HAP-1 (cell line): Measurements from ENCODE around the gene SLC48A1.

Experiments used
- DNase-seq, 2 experiments: peaks; one replicate each; pipeline ENCODE4 v3.0.0-alpha.2; 2016 to 2020; ENCODE audit warnings: low spot score in 2 of 2
- H3K27me3 ChIP-seq: fragments of 250-450 bp; sonication (Bioruptor Pico); 2 replicates; pipeline ENCODE4 v1.5.1; 2020; ENCODE audit warnings: low read depth, mild to moderate bottlenecking, moderate library complexity
- H3K36me3 ChIP-seq: fragments of 250-450 bp; sonication (Bioruptor Pico); replicated peaks from 2 replicates; pipeline ENCODE4 v1.5.1; 2020; ENCODE audit warnings: mild to moderate bottlenecking
- H3K4me1 ChIP-seq: fragments of 250-450 bp; sonication (Bioruptor Pico); 2 replicates; pipeline ENCODE4 v1.5.1; 2020; ENCODE audit warnings: mild to moderate bottlenecking
- H3K4me3 ChIP-seq: fragments of 250-450 bp; sonication (Bioruptor Pico); 2 replicates; pipeline ENCODE4 v1.5.1; 2020; ENCODE audit warnings: mild to moderate bottlenecking, moderate library complexity
- H3K9me3 ChIP-seq: fragments of 250-450 bp; sonication (Bioruptor Pico); 2 replicates; pipeline ENCODE4 v1.5.1; 2020; ENCODE audit warnings: mild to moderate bottlenecking, moderate library complexity
- in situ Hi-C: fragments of 300-500 bp; cut with MboI; formaldehyde crosslinking; loops from 3 replicates; pipeline ENCODE4 v1.14.3; 2020; ENCODE audit warnings: low sequenced_read_pairs, inconsistent platforms, mixed read lengths

The SLC48A1 gene

DNA sequence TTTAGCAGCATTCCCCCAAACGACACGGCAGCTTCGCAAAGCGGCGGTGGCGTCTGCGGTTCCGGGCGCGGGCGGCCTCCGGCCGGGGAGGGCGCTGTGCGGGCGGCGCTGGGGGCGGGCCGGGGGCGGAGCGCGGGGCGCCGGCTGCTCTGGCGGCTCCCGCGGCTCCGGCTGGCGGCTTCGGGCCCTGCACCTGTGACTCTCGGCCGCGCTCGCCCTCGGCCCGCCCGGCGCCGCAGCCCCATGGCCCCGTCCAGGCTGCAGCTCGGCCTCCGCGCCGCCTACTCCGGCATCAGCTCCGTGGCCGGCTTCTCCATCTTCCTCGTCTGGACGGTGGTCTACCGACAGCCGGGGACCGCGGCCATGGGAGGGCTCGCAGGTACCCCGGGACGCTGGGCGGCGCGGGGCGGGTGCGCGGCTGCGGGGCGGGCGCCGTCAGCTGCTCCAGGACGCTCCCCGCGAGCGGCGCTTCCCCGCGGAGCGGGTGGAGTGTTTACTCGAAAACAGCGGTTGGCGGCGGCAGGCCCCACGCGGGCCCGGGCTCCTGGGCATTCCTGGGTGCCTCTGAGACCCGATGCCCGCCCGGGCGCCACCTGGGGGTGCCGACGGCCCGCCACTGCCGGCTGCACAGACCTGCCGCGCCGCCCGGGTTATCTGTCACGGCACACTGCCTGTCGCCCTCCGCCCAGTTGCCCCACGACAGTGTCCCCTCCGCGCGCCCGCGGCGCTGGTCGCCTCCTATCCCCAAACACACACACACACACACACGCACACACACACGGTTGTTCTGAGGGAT lies at the start of gene SLC48A1:
Gene SLC48A1 (plus strand): TSS at position 177 of the 796 bp plus-strand sequence. CDS start 67 bp downstream, at position 244.
- in situ Hi-C loops: loop anchor here (10.0 kb wide), 2 partner anchors 58 to 118 kb away; no protein-coding TSS in a partner anchor
- Histone ChIP-seq H3K27me3 (no peaks in the 10 kb centered on the region), H3K36me3 (no peaks in the 10 kb centered on the region), H3K9me3 (no peaks in the 10 kb centered on the region), H3K4me3 (peak within 1 kb of the TSS; percentile 54), H3K4me1 (peaks cover 30% of the 10 kb centered on the region)
- DNase-seq: peak; percentile 63 to 85

DNA sequence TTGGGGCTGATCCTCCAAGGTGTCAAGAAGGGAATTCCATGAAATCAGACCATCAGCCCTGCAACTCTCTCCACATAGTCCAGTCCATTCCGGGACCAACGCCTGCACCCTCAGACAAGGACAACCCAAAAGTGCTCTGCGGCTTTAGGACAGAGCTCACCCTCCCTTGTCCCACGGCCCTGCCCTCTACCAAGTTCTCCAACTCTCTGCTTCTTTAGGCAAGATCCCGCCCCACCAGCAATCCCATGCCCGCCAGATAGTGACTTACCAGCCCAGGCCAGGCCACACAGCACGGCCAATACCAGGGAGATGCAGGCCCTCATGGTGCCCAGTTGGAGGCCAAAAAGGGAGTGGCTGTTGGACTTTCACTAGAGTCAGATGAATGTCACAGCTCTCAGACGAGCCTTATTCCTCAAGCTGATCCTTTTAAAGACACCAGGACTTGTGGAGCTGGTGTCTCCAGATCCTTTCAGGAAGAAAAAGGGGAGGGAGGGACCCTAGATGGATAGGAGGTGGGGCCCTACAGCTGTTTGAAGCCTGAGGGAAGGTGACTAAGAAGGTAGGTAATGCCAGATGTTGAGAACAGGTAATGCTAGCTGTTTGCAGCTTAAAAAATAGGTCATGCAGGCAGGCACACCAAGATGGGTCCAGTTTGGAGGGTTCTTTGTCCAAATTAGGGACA lies 47.8 kb upstream of the SLC48A1 start, which contains the start of gene ENDOU:
Gene ENDOU (minus strand): TSS at position 400 of the 682 bp plus-strand sequence. CDS start 77 bp downstream, at position 323.
- Histone ChIP-seq H3K9me3 (no peaks in the 10 kb centered on the region), H3K4me1 (no peaks in the 10 kb centered on the region), H3K36me3 (no peaks in the 10 kb centered on the region), H3K27me3 (no peaks in the 10 kb centered on the region), H3K4me3 (no peak within 1 kb of the TSS)
- DNase-seq: no peak
- in situ Hi-C loops: no loop called here

DNA sequence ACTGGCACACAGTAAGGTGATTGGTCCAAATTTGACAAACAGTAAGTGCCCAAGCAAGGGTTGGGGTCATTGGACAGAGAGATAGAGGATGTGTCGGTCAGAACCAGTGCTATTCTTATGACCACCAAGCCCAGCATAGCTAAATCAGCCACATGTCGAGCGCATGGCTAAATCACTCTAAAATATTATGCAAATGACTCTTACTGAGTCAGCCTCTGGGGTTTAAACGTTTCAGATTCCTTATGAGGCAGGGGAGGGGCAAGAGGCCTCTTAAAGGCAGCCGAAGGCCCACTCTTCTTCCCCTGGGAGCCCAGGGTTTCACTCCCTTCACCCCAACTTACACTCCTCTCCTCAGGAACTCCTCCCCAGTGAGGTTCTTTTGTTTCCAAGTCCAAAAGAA lies 47.1 kb upstream of the SLC48A1 start:
- H3K4me3 ChIP-seq: no peak overlapping the region
- H3K36me3 ChIP-seq: no peaks in the 10 kb centered on the region
- no peaks in the 10 kb centered on the region for H3K9me3 ChIP-seq
- in situ Hi-C loops: no loop called here
- H3K27me3 ChIP-seq: no peaks in the 10 kb centered on the region
- no peaks in the 10 kb centered on the region for H3K4me1 ChIP-seq
- no peak for DNase-seq

DNA sequence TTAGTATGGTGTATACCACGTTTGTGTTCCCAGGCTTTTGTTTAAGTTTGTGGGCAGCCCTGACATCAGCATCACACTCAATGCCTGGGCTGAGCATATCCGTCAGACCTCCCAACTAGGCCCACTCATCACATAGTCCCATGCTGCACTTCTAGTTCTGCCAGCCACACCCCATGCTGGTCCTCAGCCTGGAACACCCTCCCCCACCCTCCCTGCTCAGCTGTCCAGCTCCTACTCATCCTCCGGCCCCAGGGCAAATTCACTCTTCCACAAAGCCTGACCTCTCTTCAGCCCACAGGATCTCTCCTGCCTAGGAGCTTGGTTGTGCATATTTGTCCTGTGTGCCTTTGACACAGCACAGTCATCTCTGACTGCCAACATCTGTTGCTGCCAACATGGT lies 43.8 kb upstream of the SLC48A1 start:
- Histone ChIP-seq H3K27me3 (no peaks in the 10 kb centered on the region), H3K4me3 (no peak overlapping the region), H3K9me3 (no peaks in the 10 kb centered on the region), H3K36me3 (no peaks in the 10 kb centered on the region), H3K4me1 (no peaks in the 10 kb centered on the region)
- in situ Hi-C loops: no loop called here
- DNase-seq: no peak

DNA sequence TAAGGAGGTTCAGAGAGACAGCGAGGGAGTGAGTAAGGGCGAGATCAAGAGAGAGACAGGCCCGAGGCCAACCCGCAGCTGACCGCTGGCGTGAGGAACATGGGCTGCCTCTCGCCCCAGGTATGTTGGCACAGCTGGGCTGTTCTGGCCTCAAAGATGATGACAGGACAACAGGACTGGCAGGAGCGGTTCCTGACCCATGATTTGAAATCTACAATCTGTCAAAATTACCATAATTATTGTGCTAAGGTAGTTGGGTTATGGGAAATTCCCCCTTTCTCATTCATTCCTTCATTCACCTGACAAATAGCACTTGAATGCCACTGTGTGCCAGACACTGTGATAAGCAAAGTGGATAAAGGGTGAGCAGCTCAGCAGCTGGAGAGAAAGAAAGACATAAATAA lies 42.7 kb upstream of the SLC48A1 start:
- in situ Hi-C loops: no loop called here
- Histone ChIP-seq H3K27me3 (no peaks in the 10 kb centered on the region), H3K4me3 (no peak overlapping the region), H3K36me3 (no peaks in the 10 kb centered on the region), H3K4me1 (no peaks in the 10 kb centered on the region), H3K9me3 (no peaks in the 10 kb centered on the region)
- DNase-seq: no peak

DNA sequence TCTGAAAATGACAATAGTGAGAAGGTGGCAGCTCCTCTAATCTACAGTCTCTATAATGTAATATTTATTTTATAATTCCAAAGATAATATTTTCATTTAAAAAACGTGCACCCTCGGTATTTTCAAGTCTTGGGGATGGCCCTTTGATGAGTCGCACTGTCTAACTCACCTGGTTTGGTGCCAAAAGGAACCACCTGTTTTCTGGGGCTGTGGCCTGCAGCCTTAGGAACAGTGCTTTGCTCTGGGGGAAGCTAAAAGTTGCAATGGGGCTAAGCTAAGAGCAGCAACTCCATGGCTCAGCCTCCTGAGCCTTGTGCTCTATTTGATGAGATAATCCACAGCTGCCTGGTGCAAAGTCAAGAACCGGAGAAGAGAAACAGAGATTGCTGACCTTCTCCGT lies 41.3 kb upstream of the SLC48A1 start:
- no peaks in the 10 kb centered on the region for H3K4me1 ChIP-seq
- H3K27me3 ChIP-seq: no peaks in the 10 kb centered on the region
- DNase-seq: no peak
- in situ Hi-C loops: no loop called here
- no peaks in the 10 kb centered on the region for H3K9me3 ChIP-seq
- H3K36me3 ChIP-seq: no peaks in the 10 kb centered on the region
- H3K4me3 ChIP-seq: no peak overlapping the region

DNA sequence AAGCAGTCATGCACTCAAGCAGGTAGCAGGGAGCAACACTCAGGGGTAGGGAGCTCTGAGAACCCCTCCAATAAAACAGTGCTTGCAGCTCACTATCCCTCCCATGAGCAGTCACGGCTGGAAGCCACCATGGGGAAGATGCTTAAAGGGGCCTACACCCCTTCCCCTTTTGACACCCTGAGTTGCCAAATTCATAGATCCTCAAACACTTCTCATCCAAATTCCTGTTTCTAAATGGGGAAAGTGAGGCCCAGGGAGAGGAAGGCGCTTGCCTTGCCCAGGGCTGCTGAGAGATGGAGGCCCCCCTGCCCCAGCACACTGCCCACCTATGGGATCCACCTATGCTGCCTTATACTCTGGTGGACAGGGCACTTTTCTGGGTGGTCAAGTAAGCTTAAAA lies 40.5 kb upstream of the SLC48A1 start:
- Histone ChIP-seq H3K27me3 (no peaks in the 10 kb centered on the region), H3K36me3 (no peaks in the 10 kb centered on the region), H3K4me3 (no peak overlapping the region), H3K9me3 (no peaks in the 10 kb centered on the region), H3K4me1 (no peaks in the 10 kb centered on the region)
- in situ Hi-C loops: no loop called here
- no peak for DNase-seq

DNA sequence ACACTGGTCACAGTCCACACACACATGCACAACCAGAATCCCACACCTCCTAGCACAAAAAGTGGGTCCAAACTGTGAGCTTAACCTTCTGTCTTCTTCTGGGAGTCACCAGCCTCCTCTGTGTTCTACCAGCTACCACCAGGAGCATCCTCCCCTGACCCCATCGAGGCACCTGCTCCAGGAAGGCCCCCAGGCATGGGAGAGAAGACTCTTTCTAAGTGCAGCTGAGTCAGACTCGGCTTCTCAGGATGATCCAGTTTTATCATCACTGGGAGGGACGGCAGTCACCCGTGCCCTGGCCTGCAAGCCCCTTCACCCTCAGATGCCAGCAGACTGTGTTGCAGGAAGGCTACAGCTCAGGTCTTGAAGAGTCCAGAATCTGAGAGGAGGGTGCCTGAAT lies 39.9 kb upstream of the SLC48A1 start:
- H3K4me1 ChIP-seq: no peaks in the 10 kb centered on the region
- no peaks in the 10 kb centered on the region for H3K27me3 ChIP-seq
- in situ Hi-C loops: no loop called here
- H3K9me3 ChIP-seq: no peaks in the 10 kb centered on the region
- H3K4me3 ChIP-seq: no peak overlapping the region
- DNase-seq: no peak
- H3K36me3 ChIP-seq: no peaks in the 10 kb centered on the region

DNA sequence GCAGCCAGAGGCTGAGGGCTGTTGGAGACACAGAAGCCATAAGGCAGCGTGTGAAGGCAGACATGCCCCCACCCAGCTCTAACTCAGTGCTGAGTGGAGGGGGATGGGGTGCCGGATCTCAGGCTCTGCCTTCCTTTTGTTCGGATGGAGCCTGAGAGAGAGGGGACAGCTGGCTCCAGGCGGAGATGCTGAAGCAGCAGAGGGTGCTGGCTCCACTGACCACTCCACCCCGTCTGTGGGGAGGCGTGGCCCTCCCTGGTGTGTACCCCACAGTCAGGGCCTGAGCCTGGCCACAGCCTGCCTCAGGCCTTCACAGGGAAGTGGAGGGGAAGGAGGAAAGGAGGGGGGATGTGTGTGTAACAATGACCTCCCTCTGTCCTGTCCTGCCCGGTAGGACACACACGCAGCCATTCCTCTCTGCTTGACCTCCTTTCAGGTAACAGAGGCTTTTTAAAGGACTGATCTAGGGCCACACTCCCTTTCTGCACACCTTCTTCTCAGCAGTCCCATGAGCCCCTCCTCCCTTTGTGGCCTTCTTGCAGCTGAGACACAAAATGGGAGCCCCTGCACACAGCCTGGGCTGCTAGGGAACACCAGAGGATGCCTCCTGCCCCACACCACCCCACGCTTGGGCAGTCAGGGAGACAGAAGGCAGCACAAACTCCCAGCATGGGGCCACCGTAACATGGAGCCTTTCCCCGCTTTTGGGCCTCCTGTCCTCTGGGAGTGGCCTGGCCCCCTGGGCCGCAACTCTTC lies 38.1 kb upstream of the SLC48A1 start:
- no peak overlapping the region for H3K4me3 ChIP-seq
- H3K27me3 ChIP-seq: no peaks in the 10 kb centered on the region
- in situ Hi-C loops: no loop called here
- H3K4me1 ChIP-seq: no peaks in the 10 kb centered on the region
- DNase-seq: no peak
- no peaks in the 10 kb centered on the region for H3K9me3 ChIP-seq
- H3K36me3 ChIP-seq: no peaks in the 10 kb centered on the region

DNA sequence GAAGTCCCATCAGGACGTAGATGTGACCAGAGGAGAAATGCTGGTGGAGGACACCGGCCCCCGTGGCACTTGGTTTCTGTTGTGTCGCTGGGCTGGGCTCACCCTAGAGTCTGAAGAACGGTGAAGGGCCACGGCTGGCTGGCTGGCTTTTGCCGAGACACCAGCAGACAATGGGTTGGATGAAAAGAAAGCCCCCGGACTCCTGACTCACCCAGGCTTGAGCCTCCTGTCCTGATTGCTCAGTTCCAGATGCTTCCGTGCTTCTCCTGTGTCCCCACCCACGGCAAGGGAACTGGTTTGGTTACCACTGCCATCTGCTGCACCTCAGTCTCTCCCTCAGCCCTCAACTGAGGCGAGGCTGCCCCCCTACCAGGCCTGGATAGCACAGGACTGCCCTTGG lies 37.4 kb upstream of the SLC48A1 start:
- H3K36me3 ChIP-seq: no peaks in the 10 kb centered on the region
- H3K9me3 ChIP-seq: no peaks in the 10 kb centered on the region
- no peaks in the 10 kb centered on the region for H3K4me1 ChIP-seq
- H3K27me3 ChIP-seq: no peaks in the 10 kb centered on the region
- H3K4me3 ChIP-seq: no peak overlapping the region
- DNase-seq: no peak
- in situ Hi-C loops: no loop called here

DNA sequence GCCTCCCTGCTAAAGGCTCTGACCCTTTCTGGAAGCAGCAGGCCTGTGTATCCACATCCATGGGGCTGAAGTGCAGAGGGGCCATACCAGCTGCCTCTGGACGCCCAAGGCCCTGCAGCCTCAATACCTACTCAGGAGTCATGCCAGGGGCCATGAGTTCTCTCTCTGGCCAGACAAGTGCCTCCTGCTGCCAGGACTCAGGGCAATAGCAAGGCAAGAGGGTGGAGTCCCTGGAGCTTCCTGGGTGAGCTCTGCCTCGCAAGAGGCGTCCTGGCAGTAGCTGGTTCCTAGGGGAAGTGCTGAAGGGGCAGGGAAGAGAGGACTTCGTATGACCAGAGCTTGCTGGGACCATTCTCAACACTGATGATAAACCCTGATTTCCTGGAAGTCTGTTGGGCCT lies 36.8 kb upstream of the SLC48A1 start:
- Histone ChIP-seq H3K4me1 (no peaks in the 10 kb centered on the region), H3K36me3 (no peaks in the 10 kb centered on the region), H3K27me3 (no peaks in the 10 kb centered on the region), H3K4me3 (no peak overlapping the region), H3K9me3 (no peaks in the 10 kb centered on the region)
- no peak for DNase-seq
- in situ Hi-C loops: no loop called here

DNA sequence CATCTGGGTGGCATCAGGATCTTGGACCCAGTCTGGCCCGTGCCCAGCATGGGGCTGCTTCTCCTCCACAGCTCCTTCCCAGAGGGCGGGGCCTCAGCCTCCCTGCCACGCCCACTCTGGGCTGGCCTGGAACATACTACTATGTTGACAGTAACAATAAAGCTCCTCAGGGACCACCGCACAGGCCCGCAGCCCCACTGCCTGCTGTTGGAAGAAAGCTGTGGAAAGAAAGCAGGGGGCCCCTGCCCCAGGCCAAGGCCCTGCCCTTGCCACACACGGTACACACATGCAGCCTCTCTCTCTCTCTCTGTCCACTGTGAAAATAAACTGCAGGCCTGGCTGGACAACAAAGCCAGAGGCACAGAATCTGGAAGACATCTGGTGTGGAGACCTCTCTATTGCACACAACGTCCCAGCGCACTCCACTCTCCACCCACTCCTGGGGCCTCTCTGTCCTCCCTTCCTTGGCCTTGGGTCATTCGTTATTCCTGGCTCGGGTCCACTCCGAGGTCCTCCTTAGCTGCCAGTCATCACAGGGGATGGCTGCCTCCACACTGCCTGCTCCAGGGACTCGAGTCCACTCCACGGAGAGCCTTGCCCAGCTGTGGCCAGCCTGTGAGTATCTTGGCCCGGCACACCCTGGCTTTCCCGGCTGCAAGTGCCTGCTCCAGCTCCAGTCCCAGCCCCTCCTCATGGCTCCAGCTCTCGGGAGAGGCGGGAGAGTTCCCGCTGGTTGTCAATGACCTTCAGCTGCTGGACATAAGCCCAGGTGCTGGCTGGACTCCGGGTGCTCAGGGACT lies 36.0 kb upstream of the SLC48A1 start:
- peak in 1 of 2 experiments; percentile 51 for DNase-seq
- Histone ChIP-seq H3K4me3 (no peak overlapping the region), H3K27me3 (no peaks in the 10 kb centered on the region), H3K4me1 (no peaks in the 10 kb centered on the region), H3K9me3 (no peaks in the 10 kb centered on the region), H3K36me3 (no peaks in the 10 kb centered on the region)
- in situ Hi-C loops: no loop called here

DNA sequence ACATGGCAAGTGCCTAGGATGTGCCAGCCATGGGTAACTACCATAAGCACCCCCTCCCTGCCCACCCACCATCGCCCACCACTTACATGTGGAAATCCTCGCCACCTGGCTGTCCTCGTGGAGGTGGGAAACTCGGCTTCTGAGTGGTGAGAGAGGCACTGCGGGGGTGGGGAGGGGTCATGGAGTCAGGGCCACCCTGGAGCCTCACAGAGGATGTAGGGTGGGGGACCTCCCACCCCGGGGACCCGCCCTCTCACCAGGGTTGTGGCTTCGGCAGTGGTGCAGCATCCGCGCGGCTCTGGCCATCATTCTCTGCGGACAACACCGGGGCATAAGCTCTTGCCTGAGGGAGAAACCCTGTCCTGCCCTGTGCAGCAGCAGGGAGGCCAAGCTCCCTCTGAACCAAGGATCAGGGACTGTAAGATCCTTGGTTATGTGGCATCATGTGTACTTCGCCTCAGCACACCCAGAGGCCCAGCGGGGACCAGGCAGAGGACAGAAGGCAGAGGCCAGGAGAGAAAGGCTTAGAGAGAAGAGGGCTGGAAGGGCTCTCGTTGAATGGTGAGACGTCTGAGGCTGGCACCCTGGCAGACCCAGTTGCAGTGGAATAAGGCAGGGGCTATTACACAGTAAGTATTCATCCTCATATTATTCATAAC lies 35.0 kb upstream of the SLC48A1 start:
- no peaks in the 10 kb centered on the region for H3K9me3 ChIP-seq
- H3K4me3 ChIP-seq: no peak overlapping the region
- in situ Hi-C loops: no loop called here
- no peaks in the 10 kb centered on the region for H3K36me3 ChIP-seq
- no peaks in the 10 kb centered on the region; the same call in 1 of the 2 replicates for H3K27me3 ChIP-seq
- no peaks in the 10 kb centered on the region for H3K4me1 ChIP-seq
- DNase-seq: no peak
